ENCODE results near the gene PCDHA4.

Gene PCDHA4

GRCh38 chr5:140862441-140863295, 55.8 kb downstream of the PCDHA4 start:
- TF ChIP-seq CTCF (conservative IDR thresholded peaks at IDR 0.05; ENCODE audit: low read depth, low read length): no peak
- no peak for DNase-seq (ENCODE audit: low read depth)
- no peak overlapping the region for H3K4me3 ChIP-seq (ENCODE audit: low read length)
